CD4-positive, alpha-beta T cell treated with Interleukin-15 for 4 hours (primary cell): Measurements from ENCODE around the gene SPRY4.
"Not testable (repeated sequence)": the region's sequence is repeated elsewhere in the genome, so short reads cannot be mapped to it uniquely, and the experiment has no call there.

Source experiments
- DNase-seq: peaks from one replicate; pipeline ENCODE4 v3.0.0-alpha.2; 2020; ENCODE audit warnings: low spot score

The SPRY4 gene

GRCh38 chr5:142324871-142325724 is at the start of gene SPRY4:
Gene SPRY4 (minus strand): TSS chr5:142325021. CDS start chr5:142315108, 9,913 bp downstream.
- DNase-seq, result peak; percentile 87

GRCh38 chr5:142368529-142368928 is 43.7 kb upstream of the SPRY4 start:
- no peak for DNase-seq

GRCh38 chr5:142366007-142366406 is 41.2 kb upstream of the SPRY4 start:
- no peak for DNase-seq

- no peak for DNase-seq
These were observed 39.7 kb upstream of the SPRY4 start for GRCh38 chr5:142364251-142365145.

GRCh38 chr5:142363619-142363963 is 38.8 kb upstream of the SPRY4 start:
- no peak for DNase-seq

GRCh38 chr5:142362193-142362592 is 37.4 kb upstream of the SPRY4 start:
- DNase-seq, result not testable (repeated sequence)

GRCh38 chr5:142360607-142361120 is 35.8 kb upstream of the SPRY4 start:
- no peak for DNase-seq

- DNase-seq, result no peak
These were observed 35.3 kb upstream of the SPRY4 start for GRCh38 chr5:142360051-142360498.

- no peak for DNase-seq
These were observed 33.8 kb upstream of the SPRY4 start for GRCh38 chr5:142358648-142359047.

- DNase-seq, result no peak
These were observed 33.3 kb upstream of the SPRY4 start for GRCh38 chr5:142358121-142358520.

- DNase-seq, result no peak
These were observed 32.8 kb upstream of the SPRY4 start for GRCh38 chr5:142357469-142358090.

- DNase-seq, result peak; percentile 85
These were observed 32.1 kb upstream of the SPRY4 start for GRCh38 chr5:142356716-142357468.

- DNase-seq, result no peak
These were observed 31.5 kb upstream of the SPRY4 start for GRCh38 chr5:142356349-142356715.

GRCh38 chr5:142353071-142353472 is 28.3 kb upstream of the SPRY4 start:
- DNase-seq, result no peak

GRCh38 chr5:142350021-142350420 is 25.2 kb upstream of the SPRY4 start:
- DNase-seq, result no peak

GRCh38 chr5:142346706-142347105 is 21.9 kb upstream of the SPRY4 start:
- no peak for DNase-seq

GRCh38 chr5:142344915-142345314 is 20.1 kb upstream of the SPRY4 start:
- not testable (repeated sequence) for DNase-seq

GRCh38 chr5:142343531-142343930 is 18.7 kb upstream of the SPRY4 start:
- DNase-seq, result no peak

GRCh38 chr5:142342128-142342981 is 17.5 kb upstream of the SPRY4 start:
- DNase-seq, result no peak

- DNase-seq, result no peak
These were observed 15.0 kb upstream of the SPRY4 start for GRCh38 chr5:142339781-142340180.

- no peak for DNase-seq
These were observed 9.7 kb upstream of the SPRY4 start for GRCh38 chr5:142334538-142334937.
